HepG2 (cell line): ENCODE data around the gene TFF1. TPM values are rescaled to one million over a fixed set of nuclear protein-coding genes. Genes with fewer than 3 reads are reported as not detected.

ENCODE experiments used
- ATAC-seq: fragments of 200-7000 bp; cut with Tn5 transposase; 3 replicates; pipeline ENCODE4 v1.9.1; 2020; ENCODE audit warnings: mild to moderate bottlenecking, moderate library complexity
- BruUV-seq: library from RNA; stranded (reverse); fragments of 400-500 nt; replicated peaks from 2 replicates; lab custom pipeline; 2021; lab: Mats Ljungman, UMichigan
- CTCF ChIA-PET: fragments of 300-600 bp; formaldehyde crosslinking; extraction: SDS; loops from one replicate; lab custom pipeline; 2021; ENCODE audit warnings: low total read pairs, inconsistent platforms, low intra/inter-chr PET ratio; lab: Yijun Ruan, JAX
- POLR2A ChIA-PET: fragments of 350-600 bp; sonication (Branson Sonifier 250); formaldehyde crosslinking; loops from one replicate; lab custom pipeline; 2020; ENCODE audit warnings: antibody characterized with exemption, inconsistent platforms; lab: Yijun Ruan, JAX
- DNase-seq: peaks from one replicate; pipeline ENCODE4 v3.0.0-alpha.2; 2015; ENCODE audit warnings: low spot score
- FAIRE-seq: peaks from 3 replicates; lab custom pipeline; 2011; peaks lifted over from hg19 to GRCh38; lab: Jason Lieb, UNC
- H2AFZ ChIP-seq: one replicate; pipeline ENCODE4 v1.6.1; 2011; ENCODE audit warnings: low read length, inconsistent platforms
- H3K27ac ChIP-seq: fragments of 300-600 bp; 3 replicates; pipeline ENCODE4 v1.8.0; 2011; ENCODE audit warnings: mixed run types, mild to moderate bottlenecking, mixed read lengths, low read length, inconsistent platforms; ENCODE audit not compliant: insufficient read depth; ENCODE audit errors: extremely low read length
- H3K27me3 ChIP-seq, 2 experiments: fragments of 200-600 bp in 1 of 2; 2 replicates in 1 of 2; 3 replicates in 1 of 2; pipeline versions ENCODE4 v1.6.0 to v1.8.0; 2011; ENCODE audit warnings: low read length in 2 of 2, mild to moderate bottlenecking in 2 of 2, moderate library complexity in 2 of 2, inconsistent platforms in 1 of 2; ENCODE audit not compliant: insufficient read depth in 2 of 2, control insufficient read depth in 1 of 2
- H3K36me3 ChIP-seq, 2 experiments: fragments of 200-600 bp in 1 of 2; replicated peaks in 1 of 2; 2 replicates in 1 of 2; 3 replicates in 1 of 2; pipeline versions ENCODE4 v1.5.1 to v1.8.0; 2011; ENCODE audit warnings: low read length in 2 of 2, inconsistent platforms in 1 of 2; ENCODE audit not compliant: insufficient read depth in 2 of 2, control insufficient read depth in 1 of 2
- H3K4me1 ChIP-seq: 2 replicates; pipeline ENCODE4 v1.5.1; 2012; ENCODE audit warnings: low read length, inconsistent platforms; ENCODE audit not compliant: insufficient read depth
- H3K4me2 ChIP-seq: 2 replicates; pipeline ENCODE4 v1.6.0; 2011; ENCODE audit warnings: low read depth, low read length, inconsistent platforms
- H3K4me3 ChIP-seq, 3 experiments: fragments of 200-600 bp in 1 of 3; sonication (generic), shearing (Covaris generic) in 1 of 3; replicated peaks in 1 of 3; 2 replicates each; pipeline ENCODE4 v1.5.1; 2011 to 2016; ENCODE audit warnings: low read length in 3 of 3, inconsistent platforms in 2 of 3, low read depth in 2 of 3, mild to moderate bottlenecking in 2 of 3, control low read depth in 1 of 3, mixed read lengths in 1 of 3; ENCODE audit not compliant: insufficient read depth in 1 of 3
- H3K79me2 ChIP-seq: one replicate; pipeline ENCODE4 v1.6.1; 2011; ENCODE audit warnings: low read length, inconsistent platforms; ENCODE audit not compliant: insufficient read depth
- H3K9ac ChIP-seq: 2 replicates; pipeline ENCODE4 v1.6.0; 2011; ENCODE audit warnings: mild to moderate bottlenecking, low read depth, low read length, inconsistent platforms; ENCODE audit not compliant: insufficient read depth
- H3K9me3 ChIP-seq: 2 replicates; pipeline ENCODE4 v1.5.1; 2012; ENCODE audit warnings: mild to moderate bottlenecking, low read length
- H4K20me1 ChIP-seq: 2 replicates; pipeline ENCODE4 v1.6.0; 2011; ENCODE audit warnings: inconsistent platforms, mild to moderate bottlenecking, low read length, moderate library complexity; ENCODE audit not compliant: insufficient read depth
- ARNT ChIP-seq: fragments of 450-650 bp; IDR thresholded peaks from 2 replicates; pipeline ENCODE4 v1.6.1; 2017
- EEA1 ChIP-seq: sonication (generic); formaldehyde crosslinking; IDR thresholded peaks from 2 replicates; pipeline ENCODE4 v1.5.1; 2020; ENCODE audit warnings: mild to moderate bottlenecking, missing genetic modification reagents, borderline replicate concordance
- EP300 ChIP-seq, 3 experiments: sonication (generic) in 1 of 3; formaldehyde crosslinking in 1 of 3; IDR thresholded peaks; 2 replicates each; pipeline versions ENCODE4 v1.5.1 to v1.6.1; 2011 to 2020; ENCODE audit warnings: low read depth in 2 of 3, low read length in 2 of 3, borderline replicate concordance in 1 of 3, improper control_type of control experiment in 1 of 3, mild to moderate bottlenecking in 1 of 3, missing genetic modification reagents in 1 of 3, moderate library complexity in 1 of 3
- FOXO1 ChIP-seq: sonication (generic); formaldehyde crosslinking; IDR thresholded peaks from 2 replicates; pipeline ENCODE4 v1.4.0; 2020; ENCODE audit warnings: missing genetic modification reagents
- GTF2F1 ChIP-seq: fragments of 150-350 bp; IDR thresholded peaks from 2 replicates; pipeline ENCODE4 v1.6.1; 2014; ENCODE audit warnings: low read length
- IKZF1 ChIP-seq: fragments of 450-650 bp; IDR thresholded peaks from 2 replicates; pipeline ENCODE4 v1.7.1; 2016
- KLF9 ChIP-seq: IDR thresholded peaks from 2 replicates; pipeline ENCODE4 v1.6.1; 2016; ENCODE audit warnings: low read depth
- MTF1 ChIP-seq: sonication (generic); formaldehyde crosslinking; IDR thresholded peaks from 2 replicates; pipeline ENCODE4 v1.5.0; 2020; ENCODE audit warnings: missing genetic modification reagents
- MTF2 ChIP-seq: sonication (generic); formaldehyde crosslinking; IDR thresholded peaks from 2 replicates; pipeline ENCODE4 v1.5.0; 2020; ENCODE audit warnings: missing genetic modification reagents, borderline replicate concordance
- RBAK ChIP-seq: sonication (generic); formaldehyde crosslinking; IDR thresholded peaks from 2 replicates; pipeline ENCODE4 v1.5.1; 2020; ENCODE audit warnings: mild to moderate bottlenecking, missing genetic modification reagents
- RCOR2 ChIP-seq: IDR thresholded peaks from 2 replicates; pipeline ENCODE4 v1.6.1; 2016; ENCODE audit warnings: missing biosample characterization, missing genetic modification reagents
- TAF1 ChIP-seq: sonication (generic); formaldehyde crosslinking; IDR thresholded peaks from 2 replicates; pipeline ENCODE4 v1.4.0; 2020; ENCODE audit warnings: missing genetic modification reagents
- TBX3 ChIP-seq: fragments of 450-650 bp; IDR thresholded peaks from 2 replicates; pipeline ENCODE4 v1.6.1; 2017; ENCODE audit warnings: antibody characterized with exemption, mild to moderate bottlenecking, inconsistent platforms, borderline replicate concordance
- ZBTB8A ChIP-seq: sonication (generic); formaldehyde crosslinking; IDR thresholded peaks from 2 replicates; pipeline ENCODE4 v1.4.0; 2020; ENCODE audit warnings: mild to moderate bottlenecking, low read depth, missing genetic modification reagents, borderline replicate concordance
- ZFP36L2 ChIP-seq: sonication (generic); formaldehyde crosslinking; IDR thresholded peaks from 2 replicates; pipeline ENCODE4 v1.4.0; 2020; ENCODE audit warnings: missing genetic modification reagents
- ZNF24 ChIP-seq: fragments of 450-650 bp; IDR thresholded peaks from 2 replicates; pipeline ENCODE4 v1.6.1; 2017; ENCODE audit warnings: antibody characterized with exemption, mild to moderate bottlenecking
- ZNF296 ChIP-seq: sonication (generic); formaldehyde crosslinking; conservative IDR thresholded peaks from 2 replicates; pipeline ENCODE4 v1.5.0; 2020; ENCODE audit warnings: mild to moderate bottlenecking, missing genetic modification reagents
- ZNF451 ChIP-seq: sonication (generic); formaldehyde crosslinking; IDR thresholded peaks from 2 replicates; pipeline ENCODE4 v1.5.0; 2020; ENCODE audit warnings: mild to moderate bottlenecking, missing genetic modification reagents
- ZNF703 ChIP-seq: sonication (generic); formaldehyde crosslinking; IDR thresholded peaks from 2 replicates; pipeline ENCODE4 v1.5.1; 2020; ENCODE audit warnings: missing genetic modification reagents, mild to moderate bottlenecking, moderate library complexity, borderline replicate concordance
- ZNF776 ChIP-seq: sonication (generic); formaldehyde crosslinking; IDR thresholded peaks from 2 replicates; pipeline ENCODE4 v1.4.0; 2020; ENCODE audit warnings: mild to moderate bottlenecking, missing genetic modification reagents
- WGBS: methylation state at CpG from one replicate; pipeline ENCODE4 v1.1.6; 2017; ENCODE audit warnings: low lambda C conversion rate; 5-methylcytosine and 5-hydroxymethylcytosine counted together
- in situ Hi-C: cut with HindIII; loops from 2 replicates; pipeline ENCODE4 v1.10.0; 2017; ENCODE audit warnings: low pct_unique_long_range_greater_than_20kb; ENCODE audit not compliant: extremely low pct_ligation_motif_present
- intact Hi-C: fragments of 100-400 bp; cut with micrococcal nuclease; formaldehyde crosslinking; loops from one replicate; pipeline ENCODE4 v1.10.0; 2022; ENCODE audit not compliant: unreplicated experiment
- polyA plus RNA-seq, 8 experiments: library from polyadenylated mRNA; depleted of rRNA in 3 of 8; stranded (reverse) in 7 of 8; unstranded in 1 of 8; fragments of >200 nt; fragmentation: Illumina TruSeq in 4 of 8; extraction: Trizol in 4 of 8; gene quantifications; 2 replicates each; pipeline versions ENCODE4 v1.2.1 to v1.2.3, GENCODE V29; 2011 to 2016; ENCODE audit warnings: low read depth in 4 of 8, missing spikeins in 1 of 8, mixed read lengths in 1 of 8; ENCODE audit not compliant: insufficient read depth in 1 of 8
- total RNA-seq, 5 experiments: library from RNA; depleted of rRNA; stranded (reverse); fragments of >200 nt; fragmentation: Illumina TruSeq; extraction: Trizol; gene quantifications; 2 replicates each; pipeline ENCODE4 v1.2.3, GENCODE V29; 2016; ENCODE audit warnings: low read depth in 1 of 5
- TF ChIP-seq, protein P1 (sequence below): sonication (generic); formaldehyde crosslinking; IDR thresholded peaks from 2 replicates; pipeline ENCODE4 v1.5.0; 2020; ENCODE audit warnings: mild to moderate bottlenecking, missing genetic modification reagents, moderate library complexity
- TF ChIP-seq, protein P2 (sequence below): IDR thresholded peaks from 2 replicates; pipeline ENCODE4 v1.6.1; 2018; ENCODE audit warnings: missing genetic modification reagents, mild to moderate bottlenecking, missing compliant biosample characterization

The TFF1 gene
- total and polyA plus RNA-seq, 2 of the 13 experiments (the other 11 are each of a cell fraction or from before 2014, with no cell fraction given): 0.24 to 19.4 TPM

DNA sequence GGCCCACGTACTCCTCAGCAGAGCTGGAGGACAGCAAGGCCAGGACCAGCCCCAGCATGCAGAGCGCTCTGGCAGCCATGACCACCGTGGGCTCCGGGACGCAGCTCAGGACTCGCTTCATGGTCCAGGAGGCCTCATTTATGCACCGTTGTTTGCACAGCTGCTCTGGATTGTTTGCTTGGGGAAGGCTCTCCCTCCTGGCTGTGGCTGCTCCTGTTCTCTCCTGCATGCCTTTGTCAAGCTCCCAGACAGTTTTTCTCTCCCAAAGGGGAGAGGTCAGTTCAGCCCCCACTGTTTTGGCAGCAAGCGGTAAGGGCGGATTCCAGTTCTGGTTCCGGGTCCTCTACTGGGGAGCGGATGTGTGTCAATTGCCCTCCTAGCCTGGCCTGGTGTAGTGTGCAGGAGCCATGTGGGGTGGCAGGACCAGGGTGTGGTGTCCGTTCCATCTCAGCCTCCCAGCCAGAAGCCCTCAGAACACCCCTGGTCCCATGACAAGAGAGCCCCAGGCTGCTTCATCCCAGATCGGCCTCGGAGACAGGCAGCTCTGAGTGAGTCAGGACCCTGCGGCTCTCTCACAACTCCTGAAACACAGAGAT lies 50.9 kb downstream of the TFF1 start, which contains the start of gene TFF3:
TFF3 (minus strand) TSS at position 114 of the 596 bp plus-strand sequence; CDS start at position 79, 35 bp downstream.
- DNase-seq (peak; percentile 84), FAIRE-seq (peak; percentile 83), ATAC-seq (peak; percentile 85)
- no peaks in the 10 kb centered on the region for H3K9me3 ChIP-seq
- H3K9ac ChIP-seq: peak within 1 kb of the TSS; percentile 38
- H2AFZ ChIP-seq: peak within 1 kb of the TSS; percentile 24
- CTCF ChIA-PET: no interaction called here
- H3K27me3 ChIP-seq: no peaks in the 10 kb centered on the region; a peak in 1 of 5 replicates
- peak within 1 kb of the TSS; percentile 25 to 63 (median 41); a peak in 5 of 6 replicates for H3K4me3 ChIP-seq
- in situ Hi-C loops (no loop called here), intact Hi-C loops (no loop called here)
- peaks cover 61% of the 10 kb centered on the region for H3K4me1 ChIP-seq
- H3K79me2 ChIP-seq: no peaks in the 10 kb centered on the region
- H4K20me1 ChIP-seq: no peaks in the 10 kb centered on the region
- no peaks in the 10 kb centered on the region for H3K36me3 ChIP-seq
- WGBS: 7% methylated on average over 6 of the region's 15 CpGs
- H3K4me2 ChIP-seq: peak within 1 kb of the TSS; percentile 83
- peak within 1 kb of the TSS; percentile 23 for H3K27ac ChIP-seq
- POLR2A ChIA-PET: no interaction called here
- BruUV-seq: no TSS peak
- TF ChIP-seq EP300 (IDR thresholded peaks at IDR 0.05; ENCODE audit: low read depth in 2 of 2, low read length in 2 of 2): peak in 1 of 2 experiments; percentile 54; a peak in 1 of 4 replicates
- no peak for TF ChIP-seq EP300 (CRISPR knock-in tag; IDR thresholded peaks at IDR 0.05; ENCODE audit: borderline replicate concordance)
- no peak; the same call in 1 of the 2 replicates for TF ChIP-seq RCOR2 (CRISPR knock-in tag)
- no peak for TF ChIP-seq FOXO1
- TF ChIP-seq EEA1 (CRISPR knock-in tag): no peak
- TF ChIP-seq ZNF703 (CRISPR knock-in tag): no peak
- TF ChIP-seq, protein P1, sequence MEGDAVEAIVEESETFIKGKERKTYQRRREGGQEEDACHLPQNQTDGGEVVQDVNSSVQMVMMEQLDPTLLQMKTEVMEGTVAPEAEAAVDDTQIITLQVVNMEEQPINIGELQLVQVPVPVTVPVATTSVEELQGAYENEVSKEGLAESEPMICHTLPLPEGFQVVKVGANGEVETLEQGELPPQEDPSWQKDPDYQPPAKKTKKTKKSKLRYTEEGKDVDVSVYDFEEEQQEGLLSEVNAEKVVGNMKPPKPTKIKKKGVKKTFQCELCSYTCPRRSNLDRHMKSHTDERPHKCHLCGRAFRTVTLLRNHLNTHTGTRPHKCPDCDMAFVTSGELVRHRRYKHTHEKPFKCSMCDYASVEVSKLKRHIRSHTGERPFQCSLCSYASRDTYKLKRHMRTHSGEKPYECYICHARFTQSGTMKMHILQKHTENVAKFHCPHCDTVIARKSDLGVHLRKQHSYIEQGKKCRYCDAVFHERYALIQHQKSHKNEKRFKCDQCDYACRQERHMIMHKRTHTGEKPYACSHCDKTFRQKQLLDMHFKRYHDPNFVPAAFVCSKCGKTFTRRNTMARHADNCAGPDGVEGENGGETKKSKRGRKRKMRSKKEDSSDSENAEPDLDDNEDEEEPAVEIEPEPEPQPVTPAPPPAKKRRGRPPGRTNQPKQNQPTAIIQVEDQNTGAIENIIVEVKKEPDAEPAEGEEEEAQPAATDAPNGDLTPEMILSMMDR (CRISPR knock-in tag): peak; percentile 27; the same call in 1 of the 2 replicates
- TF ChIP-seq, protein P2, sequence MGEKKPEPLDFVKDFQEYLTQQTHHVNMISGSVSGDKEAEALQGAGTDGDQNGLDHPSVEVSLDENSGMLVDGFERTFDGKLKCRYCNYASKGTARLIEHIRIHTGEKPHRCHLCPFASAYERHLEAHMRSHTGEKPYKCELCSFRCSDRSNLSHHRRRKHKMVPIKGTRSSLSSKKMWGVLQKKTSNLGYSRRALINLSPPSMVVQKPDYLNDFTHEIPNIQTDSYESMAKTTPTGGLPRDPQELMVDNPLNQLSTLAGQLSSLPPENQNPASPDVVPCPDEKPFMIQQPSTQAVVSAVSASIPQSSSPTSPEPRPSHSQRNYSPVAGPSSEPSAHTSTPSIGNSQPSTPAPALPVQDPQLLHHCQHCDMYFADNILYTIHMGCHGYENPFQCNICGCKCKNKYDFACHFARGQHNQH (CRISPR knock-in tag): 0 out of 2 replicates have a peak, but pooled peaks have one; percentile 44
- TF ChIP-seq ZBTB8A: no peak
- 0 out of 2 replicates have a peak, but pooled peaks have one; percentile 86 for TF ChIP-seq ZNF451 (CRISPR knock-in tag)
- TF ChIP-seq MTF2: no peak
- TF ChIP-seq ZNF24: no peak
- TF ChIP-seq ZNF296 (CRISPR knock-in tag): no peak
- TF ChIP-seq ARNT: no peak
- no peak for TF ChIP-seq TAF1
- TF ChIP-seq RBAK (CRISPR knock-in tag): no peak
- TF ChIP-seq ZFP36L2 (CRISPR knock-in tag): no peak
- no peak for TF ChIP-seq GTF2F1
- TF ChIP-seq ZNF776 (CRISPR knock-in tag): no peak
- no peak for TF ChIP-seq TBX3
- no peak for TF ChIP-seq KLF9
- TF ChIP-seq MTF1 (CRISPR knock-in tag): no peak
- TF ChIP-seq IKZF1: no peak
